GM23248 (cell line): Measurements from ENCODE around the gene ABHD12B. TPM values are rescaled to one million over a fixed set of nuclear protein-coding genes. Genes with fewer than 3 reads are reported as not detected.
A peak's percentile ranks its signal among the peaks of the same experiment; 100 is the strongest.
"Not testable (repeated sequence)": the region's sequence is repeated elsewhere in the genome, so short reads cannot be mapped to it uniquely, and the experiment has no call there.

ENCODE experiments used
- DNase-seq: peaks from one replicate; pipeline ENCODE4 v3.0.0-alpha.2; 2015
- H2AFZ ChIP-seq: fragments of 200-600 bp; sonication (generic); 2 replicates; pipeline ENCODE4 v1.6.1; 2016; ENCODE audit warnings: antibody characterized with exemption
- H3F3A ChIP-seq: fragments of 200-600 bp; sonication (generic); 2 replicates; pipeline ENCODE4 v1.6.1; 2016; ENCODE audit warnings: mild to moderate bottlenecking, antibody characterized with exemption, mixed run types; ENCODE audit not compliant: insufficient read depth
- H3K27ac ChIP-seq: fragments of 200-600 bp; sonication (generic); 2 replicates; pipeline ENCODE4 v1.5.1; 2016; ENCODE audit warnings: mild to moderate bottlenecking
- H3K27me3 ChIP-seq: fragments of 200-600 bp; sonication (generic); replicated peaks from 2 replicates; pipeline ENCODE4 v1.6.1; 2016; ENCODE audit warnings: mild to moderate bottlenecking; ENCODE audit not compliant: insufficient read depth
- H3K36me3 ChIP-seq: fragments of 200-600 bp; sonication (generic); 2 replicates; pipeline ENCODE4 v1.6.1; 2016; ENCODE audit warnings: low read depth, mild to moderate bottlenecking
- H3K4me1 ChIP-seq: fragments of 200-600 bp; sonication (generic); 2 replicates; pipeline ENCODE4 v1.6.1; 2016; ENCODE audit warnings: mild to moderate bottlenecking; ENCODE audit not compliant: insufficient read depth
- H3K4me2 ChIP-seq: fragments of 200-600 bp; sonication (generic); one replicate; pipeline ENCODE4 v1.6.1; 2016; ENCODE audit warnings: mild to moderate bottlenecking; ENCODE audit not compliant: unreplicated experiment
- H3K4me3 ChIP-seq: fragments of 200-600 bp; sonication (generic); 2 replicates; pipeline ENCODE4 v1.5.1; 2016; ENCODE audit warnings: mild to moderate bottlenecking
- H3K79me2 ChIP-seq: fragments of 200-600 bp; sonication (generic); 2 replicates; pipeline ENCODE4 v1.6.1; 2016; ENCODE audit warnings: mild to moderate bottlenecking; ENCODE audit not compliant: insufficient read depth
- H3K9ac ChIP-seq: fragments of 200-600 bp; sonication (generic); 2 replicates; pipeline ENCODE4 v1.6.1; 2016; ENCODE audit warnings: mild to moderate bottlenecking
- H3K9me2 ChIP-seq: fragments of 200-600 bp; sonication (generic); 2 replicates; pipeline ENCODE4 v1.6.1; 2016; ENCODE audit warnings: mixed run types, mild to moderate bottlenecking, moderate library complexity; ENCODE audit not compliant: insufficient read depth
- H3K9me3 ChIP-seq: fragments of 200-600 bp; sonication (generic); one replicate; pipeline ENCODE4 v1.6.1; 2017; ENCODE audit warnings: low read depth
- H4K20me1 ChIP-seq: fragments of 200-600 bp; sonication (generic); 2 replicates; pipeline ENCODE4 v1.6.0; 2016; ENCODE audit not compliant: insufficient read depth
- EZH2 ChIP-seq: fragments of 200-600 bp; sonication (generic); IDR thresholded peaks from 2 replicates; pipeline ENCODE4 v1.6.1; 2018; ENCODE audit warnings: antibody characterized with exemption, mild to moderate bottlenecking; ENCODE audit not compliant: insufficient read depth, poor library complexity, severe bottlenecking
- EZH2phosphoT487 ChIP-seq: fragments of 200-600 bp; sonication (generic); IDR thresholded peaks from 2 replicates; pipeline ENCODE4 v1.6.1; 2018; ENCODE audit warnings: antibody characterized with exemption, moderate library complexity, mild to moderate bottlenecking, low read depth; ENCODE audit not compliant: insufficient read depth
- WGBS, 2 experiments: methylation state at CpG; one replicate each; pipeline ENCODE4 v1.1.6; 2015 to 2017; ENCODE audit warnings: low lambda C conversion rate in 2 of 2, low coverage in 1 of 2; ENCODE audit errors: missing lambda C conversion rate in 2 of 2; 5-methylcytosine and 5-hydroxymethylcytosine counted together
- in situ Hi-C: fragments of 300-500 bp; cut with MboI; formaldehyde crosslinking; loops from 2 replicates; pipeline ENCODE4 v1.15.0; 2020
- polyA plus RNA-seq: library from polyadenylated mRNA; unstranded; fragments of >200 nt; fragmentation: Nextera tagmentation; extraction: Ambion mirVana; gene quantifications from 2 replicates; pipeline ENCODE4 v1.2.1, GENCODE V29; 2016
- total RNA-seq: library from RNA; depleted of rRNA; stranded (reverse); fragments of >200 nt; shearing (Covaris generic); gene quantifications from 2 replicates; pipeline ENCODE4 v1.2.3, GENCODE V29; 2014

The ABHD12B gene
- total and polyA plus RNA-seq, 2 experiments from 2014 or later, result 0.31 TPM; not detected in 1

- no peaks in the 10 kb centered on the region for H3K36me3 ChIP-seq
- H3K27me3 ChIP-seq, result no peaks in the 10 kb centered on the region
- in situ Hi-C loops, result no loop called here
- no peak overlapping the region for H2AFZ ChIP-seq
- no peaks in the 10 kb centered on the region for H3K9me3 ChIP-seq
- H3K4me2 ChIP-seq, result peak overlapping the region; percentile 17
- H3K79me2 ChIP-seq, result no peaks in the 10 kb centered on the region
- no peak overlapping the region; the same call in 1 of the 2 replicates for H3K27ac ChIP-seq
- no peaks in the 10 kb centered on the region for H4K20me1 ChIP-seq
- TF ChIP-seq EZH2phosphoT487, result no peak
- no peak for TF ChIP-seq EZH2
- H3K9ac ChIP-seq, result 0 out of 2 replicates have a peak overlapping the region, but pooled peaks have one; percentile 2
- no peaks in the 10 kb centered on the region for H3K9me2 ChIP-seq
- H3K4me3 ChIP-seq, result no peak overlapping the region; the same call in 1 of the 2 replicates
- DNase-seq, result peak; percentile 82
- peaks cover 40% of the 10 kb centered on the region for H3K4me1 ChIP-seq
- peaks cover 37% of the 10 kb centered on the region for H3F3A ChIP-seq
- 5% methylated on average over 2 of the region's 2 CpGs for WGBS, 2 experiments
Measured at GRCh38 chr14:50937325-50937724, 65.5 kb downstream of the ABHD12B start.

- TF ChIP-seq EZH2, result no peak
- TF ChIP-seq EZH2phosphoT487, result no peak
- no peak overlapping the region for H3K4me3 ChIP-seq
- H3K4me2 ChIP-seq, result peak overlapping the region; percentile 17
- no peaks in the 10 kb centered on the region for H3K36me3 ChIP-seq
- no peaks in the 10 kb centered on the region for H3K79me2 ChIP-seq
- no peaks in the 10 kb centered on the region for H3K27me3 ChIP-seq
- H3K9me2 ChIP-seq, result no peaks in the 10 kb centered on the region
- in situ Hi-C loops, result no loop called here
- no peak for DNase-seq
- no peak overlapping the region for H3K9ac ChIP-seq
- peaks cover 35% of the 10 kb centered on the region for H3K4me1 ChIP-seq
- H3F3A ChIP-seq, result peaks cover 37% of the 10 kb centered on the region
- H3K27ac ChIP-seq, result no peak overlapping the region
- H3K9me3 ChIP-seq, result no peaks in the 10 kb centered on the region
- WGBS, 2 experiments, result 84 to 85% methylated on average over 4 of the region's 4 CpGs
- H2AFZ ChIP-seq, result no peak overlapping the region
- no peaks in the 10 kb centered on the region for H4K20me1 ChIP-seq
Measured at GRCh38 chr14:50937800-50938199, 65.9 kb downstream of the ABHD12B start.

GRCh38 chr14:50941151-50941550, 69.3 kb downstream of the ABHD12B start:
- DNase-seq, result peak; percentile 55
- H3K27me3 ChIP-seq, result no peaks in the 10 kb centered on the region
- H3F3A ChIP-seq, result peaks cover 35% of the 10 kb centered on the region
- H4K20me1 ChIP-seq, result no peaks in the 10 kb centered on the region
- H3K9me2 ChIP-seq, result no peaks in the 10 kb centered on the region
- H3K4me2 ChIP-seq, result no peak overlapping the region
- no peaks in the 10 kb centered on the region for H3K36me3 ChIP-seq
- H3K4me1 ChIP-seq, result peaks cover 32% of the 10 kb centered on the region
- no peak for TF ChIP-seq EZH2phosphoT487
- TF ChIP-seq EZH2, result no peak
- H3K4me3 ChIP-seq, result no peak overlapping the region
- H3K79me2 ChIP-seq, result no peaks in the 10 kb centered on the region
- H3K27ac ChIP-seq, result no peak overlapping the region
- H3K9ac ChIP-seq, result no peak overlapping the region
- WGBS, 2 experiments, result 82 to 83% methylated on average over 6 of the region's 6 CpGs
- no peaks in the 10 kb centered on the region for H3K9me3 ChIP-seq
- in situ Hi-C loops, result no loop called here
- H2AFZ ChIP-seq, result no peak overlapping the region

GRCh38 chr14:50941638-50942037, 69.8 kb downstream of the ABHD12B start:
- Histone ChIP-seq H3F3A (peaks cover 30% of the 10 kb centered on the region), H3K4me1 (peaks cover 27% of the 10 kb centered on the region)
- H4K20me1 ChIP-seq, H3K9ac ChIP-seq, H3K27ac ChIP-seq, H2AFZ ChIP-seq, H3K4me3 ChIP-seq, H3K9me3 ChIP-seq, H3K9me2 ChIP-seq, H3K36me3 ChIP-seq, H3K27me3 ChIP-seq, H3K79me2 ChIP-seq, in situ Hi-C loops, H3K4me2 ChIP-seq, DNase-seq: not testable (repeated sequence)
- 90 to 97% methylated on average over 8 of the region's 8 CpGs for WGBS, 2 experiments
